H1 (cell line): ENCODE data around the gene S100A8. TPM values are rescaled to one million over a fixed set of nuclear protein-coding genes. Genes with fewer than 3 reads are reported as not detected.

ENCODE experiments used
- CTCF ChIA-PET: fragments of 300-600 bp; sonication (Branson Sonifier 250); formaldehyde crosslinking; loops from one replicate; lab custom pipeline; 2021; ENCODE audit not compliant: partially characterized antibody; lab: Charles Lee
- POLR2A ChIA-PET: fragments of 300-600 bp; sonication (Branson Sonifier 250); formaldehyde crosslinking; loops from one replicate; lab custom pipeline; 2021; ENCODE audit warnings: inconsistent platforms; ENCODE audit not compliant: partially characterized antibody; lab: Charles Lee
- DNase-seq, 2 experiments: peaks; one replicate each; pipeline versions ENCODE4 v3.0.0 to v3.0.0-alpha.2; 2010 to 2022; ENCODE audit warnings: low spot score in 2 of 2, low read depth in 1 of 2, mixed read lengths in 1 of 2
- FAIRE-seq: peaks from 2 replicates; lab custom pipeline; 2011; peaks lifted over from hg19 to GRCh38; lab: Jason Lieb, UNC
- H2AFZ ChIP-seq: 2 replicates; pipeline ENCODE4 v1.8.1; 2012; ENCODE audit warnings: low read length, inconsistent platforms
- H2AK5ac ChIP-seq: 2 replicates; pipeline ENCODE4 v1.6.1; 2013; ENCODE audit warnings: low read depth, low read length
- H2BK120ac ChIP-seq: replicated peaks from 2 replicates; pipeline ENCODE3; 2013; ENCODE audit warnings: low read depth, low read length, inconsistent platforms
- H2BK12ac ChIP-seq: 2 replicates; pipeline ENCODE4 v1.6.1; 2013; ENCODE audit warnings: low read depth, low read length
- H2BK15ac ChIP-seq: 2 replicates; pipeline ENCODE4 v1.6.1; 2013; ENCODE audit warnings: low read length
- H2BK20ac ChIP-seq: 2 replicates; pipeline ENCODE4 v1.6.1; 2013; ENCODE audit warnings: low read length
- H2BK5ac ChIP-seq: 2 replicates; pipeline ENCODE4 v1.6.1; 2013; ENCODE audit warnings: low read depth, low read length
- H3K14ac ChIP-seq: 2 replicates; pipeline ENCODE4 v1.6.1; 2013; ENCODE audit warnings: inconsistent platforms; ENCODE audit not compliant: insufficient read length
- H3K18ac ChIP-seq: 2 replicates; pipeline ENCODE4 v1.6.1; 2013; ENCODE audit warnings: low read length; ENCODE audit errors: extremely low read depth
- H3K23ac ChIP-seq: 2 replicates; pipeline ENCODE4 v1.6.1; 2013; ENCODE audit warnings: inconsistent platforms; ENCODE audit not compliant: insufficient read length
- H3K23me2 ChIP-seq: 2 replicates; pipeline ENCODE4 v1.6.1; 2013; ENCODE audit warnings: low read depth, low read length
- H3K27ac ChIP-seq: 2 replicates; pipeline ENCODE4 v1.6.1; 2011; ENCODE audit warnings: low read depth, low read length, inconsistent platforms
- H3K27me3 ChIP-seq, 4 experiments: replicated peaks in 1 of 4; 1 replicate in 1 of 4; 2 replicates in 3 of 4; pipeline versions ENCODE4 v1.6.1 to v1.8.1; 2011 to 2013; ENCODE audit warnings: low read length in 3 of 4, mild to moderate bottlenecking in 3 of 4, inconsistent platforms in 2 of 4, mixed read lengths in 2 of 4, moderate library complexity in 1 of 4; ENCODE audit not compliant: control insufficient read depth in 3 of 4, insufficient read depth in 3 of 4; ENCODE audit errors: extremely low read depth in 1 of 4
- H3K36me3 ChIP-seq, 4 experiments: 2 replicates each; pipeline versions ENCODE4 v1.6.1 to v1.8.1; 2011 to 2013; ENCODE audit warnings: mild to moderate bottlenecking in 4 of 4, low read length in 3 of 4, moderate library complexity in 2 of 4, control low read depth in 1 of 4, inconsistent platforms in 1 of 4; ENCODE audit not compliant: insufficient read depth in 4 of 4, control insufficient read depth in 2 of 4
- H3K4ac ChIP-seq: replicated peaks from 2 replicates; pipeline ENCODE3; 2013; ENCODE audit warnings: low read length, low read depth, mixed read lengths, inconsistent platforms; ENCODE audit not compliant: insufficient read length
- H3K4me1 ChIP-seq, 4 experiments: replicated peaks in 1 of 4; 1 replicate in 1 of 4; 2 replicates in 3 of 4; pipeline versions ENCODE4 v1.6.1 to v1.8.1; 2011 to 2013; ENCODE audit warnings: low read length in 3 of 4, inconsistent platforms in 2 of 4, mixed read lengths in 1 of 4; ENCODE audit not compliant: insufficient read depth in 4 of 4, control insufficient read depth in 3 of 4
- H3K4me2 ChIP-seq, 2 experiments: 2 replicates each; pipeline versions ENCODE4 v1.6.1 to v1.8.1; 2011 to 2013; ENCODE audit warnings: low read depth in 2 of 2, low read length in 2 of 2, control low read depth in 1 of 2, inconsistent platforms in 1 of 2, mild to moderate bottlenecking in 1 of 2; ENCODE audit not compliant: insufficient read depth in 1 of 2
- H3K4me3 ChIP-seq, 4 experiments: fragments of 200-600, 300-600 bp in 1 of 4; sonication (generic), shearing (Covaris generic), sonication (Bioruptor Twin) in 1 of 4; 2 replicates each; pipeline versions ENCODE4 v1.5.1 to v1.8.1; 2011 to 2016; ENCODE audit warnings: low read length in 4 of 4, low read depth in 3 of 4, control low read depth in 2 of 4, inconsistent platforms in 2 of 4, mild to moderate bottlenecking in 2 of 4, mixed read lengths in 1 of 4, moderate library complexity in 1 of 4; ENCODE audit not compliant: insufficient read depth in 2 of 4; ENCODE audit errors: extremely low read depth in 1 of 4
- H3K56ac ChIP-seq: replicated peaks from 2 replicates; pipeline ENCODE3; 2013; ENCODE audit warnings: low read depth, mild to moderate bottlenecking, mixed read lengths, low read length, inconsistent platforms; ENCODE audit not compliant: insufficient read length
- H3K79me1 ChIP-seq: 2 replicates; pipeline ENCODE4 v1.6.1; 2013; ENCODE audit warnings: low read depth, low read length, control low read depth
- H3K79me2 ChIP-seq, 2 experiments: 2 replicates each; pipeline versions ENCODE4 v1.6.1 to v1.8.1; 2012 to 2013; ENCODE audit warnings: low read length in 2 of 2, mild to moderate bottlenecking in 2 of 2, inconsistent platforms in 1 of 2; ENCODE audit not compliant: insufficient read depth in 2 of 2, control insufficient read depth in 1 of 2
- H3K9ac ChIP-seq, 4 experiments: replicated peaks in 1 of 4; 1 replicate in 1 of 4; 2 replicates in 3 of 4; pipeline versions ENCODE4 v1.6.1 to v1.8.1; 2011 to 2013; ENCODE audit warnings: low read depth in 3 of 4, low read length in 3 of 4, control low read depth in 2 of 4, mild to moderate bottlenecking in 2 of 4, moderate library complexity in 2 of 4, inconsistent platforms in 1 of 4; ENCODE audit errors: extremely low read depth in 1 of 4
- H3K9me3 ChIP-seq, 2 experiments: 2 replicates each; pipeline versions ENCODE4 v1.6.1 to v1.8.1; 2012 to 2013; ENCODE audit warnings: mild to moderate bottlenecking in 2 of 2, moderate library complexity in 2 of 2, control low read depth in 1 of 2, inconsistent platforms in 1 of 2, low read depth in 1 of 2, low read length in 1 of 2, mixed read lengths in 1 of 2; ENCODE audit not compliant: insufficient read depth in 2 of 2
- H4K20me1 ChIP-seq, 2 experiments: replicated peaks in 1 of 2; 2 replicates each; pipeline versions ENCODE3 to v1.8.1; 2011 to 2013; ENCODE audit warnings: inconsistent platforms in 2 of 2, low read length in 2 of 2, mild to moderate bottlenecking in 1 of 2; ENCODE audit not compliant: insufficient read depth in 2 of 2, control insufficient read depth in 1 of 2
- H4K5ac ChIP-seq: 2 replicates; pipeline ENCODE4 v1.6.1; 2013; ENCODE audit warnings: low read length, low read depth, mixed read lengths, inconsistent platforms; ENCODE audit not compliant: insufficient read length
- H4K8ac ChIP-seq: 2 replicates; pipeline ENCODE4 v1.8.0; 2013; ENCODE audit warnings: mild to moderate bottlenecking, moderate library complexity, low read length, inconsistent platforms; ENCODE audit not compliant: insufficient read depth; ENCODE audit errors: extremely low read depth
- H4K91ac ChIP-seq: replicated peaks from 2 replicates; pipeline ENCODE3; 2013; ENCODE audit warnings: low read length, mixed read lengths, inconsistent platforms; ENCODE audit not compliant: insufficient read length
- ASH2L ChIP-seq: fragments of 200-600, 300-600 bp; sonication (generic); IDR thresholded peaks from one replicate; pipeline ENCODE4 v1.7.1; 2017; ENCODE audit warnings: low read length
- CBX5 ChIP-seq: fragments of 300-800, 300-1000 bp; sonication (generic); IDR thresholded peaks from 2 replicates; pipeline ENCODE4 v1.7.1; 2016; ENCODE audit warnings: antibody characterized with exemption, low read length, low read depth
- CHD1 ChIP-seq: IDR thresholded peaks from 2 replicates; pipeline ENCODE4 v1.6.1; 2012; ENCODE audit warnings: low read depth, low read length, improper control_type of control experiment
- EGR1 ChIP-seq: IDR thresholded peaks from 2 replicates; pipeline ENCODE4 v1.6.1; 2011; ENCODE audit warnings: low read depth, low read length, borderline replicate concordance
- EZH2 ChIP-seq: fragments of 200-600 bp; sonication (generic); IDR thresholded peaks from 2 replicates; pipeline ENCODE4 v1.7.1; 2012; ENCODE audit warnings: low read depth, mild to moderate bottlenecking, moderate library complexity, low read length, inconsistent platforms; ENCODE audit not compliant: severe bottlenecking
- GABPA ChIP-seq: IDR thresholded peaks from 2 replicates; pipeline ENCODE4 v1.6.1; 2011; ENCODE audit warnings: mild to moderate bottlenecking, low read length, moderate library complexity, borderline replicate concordance; ENCODE audit not compliant: insufficient read depth
- GTF2F1 ChIP-seq: IDR thresholded peaks from 2 replicates; pipeline ENCODE4 v1.6.1; 2012; ENCODE audit warnings: low read depth, low read length, improper control_type of control experiment, borderline replicate concordance
- JUND ChIP-seq: IDR thresholded peaks from 2 replicates; pipeline ENCODE4 v1.6.1; 2011; ENCODE audit warnings: mild to moderate bottlenecking, improper control_type of control experiment, low read length
- MAFK ChIP-seq: IDR thresholded peaks from 2 replicates; pipeline ENCODE4 v1.6.1; 2012; ENCODE audit warnings: low read depth, mild to moderate bottlenecking, improper control_type of control experiment, low read length
- NRF1 ChIP-seq: IDR thresholded peaks from 2 replicates; pipeline ENCODE4 v1.6.1; 2011; ENCODE audit warnings: mild to moderate bottlenecking, low read depth, low read length, improper control_type of control experiment
- POLR2A ChIP-seq, 2 experiments: IDR thresholded peaks; 1 replicate in 1 of 2; 2 replicates in 1 of 2; pipeline ENCODE4 v1.6.1; 2011; ENCODE audit warnings: low read depth in 2 of 2, low read length in 2 of 2, mild to moderate bottlenecking in 2 of 2; ENCODE audit errors: control extremely low read depth in 1 of 2
- POU5F1 ChIP-seq: IDR thresholded peaks from 2 replicates; pipeline ENCODE4 v1.6.1; 2011; ENCODE audit warnings: low read depth, mild to moderate bottlenecking, low read length, moderate library complexity
- RBBP5 ChIP-seq: IDR thresholded peaks from 2 replicates; pipeline ENCODE4 v1.7.1; 2012; ENCODE audit warnings: low read depth, mild to moderate bottlenecking, inconsistent platforms, low read length, moderate library complexity, borderline replicate concordance
- RFX5 ChIP-seq: IDR thresholded peaks from 2 replicates; pipeline ENCODE4 v1.6.1; 2011; ENCODE audit warnings: low read depth, low read length, improper control_type of control experiment, borderline replicate concordance
- SIRT6 ChIP-seq: IDR thresholded peaks from one replicate; pipeline ENCODE4 v1.7.1; 2012; ENCODE audit warnings: low read length, inconsistent platforms
- SP4 ChIP-seq: IDR thresholded peaks from 2 replicates; pipeline ENCODE4 v1.6.1; 2012; ENCODE audit warnings: low read length, inconsistent platforms
- polyA plus RNA-seq, 7 experiments: library from polyadenylated mRNA; depleted of rRNA in 3 of 7; stranded (reverse) in 5 of 7; unstranded in 2 of 7; fragments of >200 nt in 5 of 7; fragments of 200-250 nt in 2 of 7; gene quantifications; 1 replicate in 5 of 7; 2 replicates in 1 of 7; 4 replicates in 1 of 7; pipeline versions ENCODE4 v1.2.1 to v1.2.3, GENCODE V29; 2011 to 2013; ENCODE audit warnings: missing spikeins in 2 of 7, mixed read lengths in 2 of 7
- total RNA-seq: library from RNA; stranded (reverse); fragmentation: NEBNext Ultra II Directional; extraction: Animal tissue kit (Norgen Biotek cat#: 25700); gene quantifications from 2 replicates; pipeline ENCODE4 v1.2.1, GENCODE V29; 2021
- TF ChIP-seq, protein P1 (sequence below): IDR thresholded peaks from 2 replicates; pipeline ENCODE4 v1.6.1; 2012; ENCODE audit warnings: inconsistent platforms

The S100A8 gene
- total and polyA plus RNA-seq, 2 of the 8 experiments (the other 6 are each of a cell fraction or from before 2014, with no cell fraction given), result not detected

DNA sequence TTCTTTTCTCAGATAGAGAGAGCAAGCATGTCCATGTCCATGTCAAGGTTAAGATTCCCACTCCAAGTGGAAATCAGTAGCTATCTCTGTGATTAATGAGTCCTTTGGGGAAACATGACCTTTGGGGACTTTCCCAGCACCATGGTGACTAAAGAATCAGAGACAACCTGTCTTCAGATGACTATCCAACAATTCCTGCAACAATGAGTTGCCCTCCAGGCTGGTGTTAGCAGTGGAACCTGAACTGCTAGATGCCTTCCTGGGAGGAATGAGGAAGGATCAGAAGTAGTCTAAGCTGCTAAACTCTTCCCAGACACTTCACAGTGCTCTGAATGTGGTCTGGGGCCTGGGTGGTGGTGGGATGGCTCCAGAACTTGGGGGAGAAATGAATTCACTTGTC lies 26.7 kb downstream of the S100A8 start:
- H3K9me3 ChIP-seq, result no peaks in the 10 kb centered on the region
- no peaks in the 10 kb centered on the region; the same call in 1 of the 2 replicates for H3K23me2 ChIP-seq
- H3K4ac ChIP-seq, result no peak overlapping the region
- CTCF ChIA-PET, result interaction anchor here (0.9 to 2.2 kb wide), 5 partner anchors 9 to 165 kb away, joined by 3 to 15 read pairs (median 4); no protein-coding TSS in a partner anchor
- DNase-seq (no peak), FAIRE-seq (no peak)
- no peak overlapping the region for H2BK15ac ChIP-seq
- H3K23ac ChIP-seq, result no peak overlapping the region
- H2BK20ac ChIP-seq, result no peak overlapping the region
- POLR2A ChIA-PET, result no interaction called here
- no peaks in the 10 kb centered on the region for H3K27me3 ChIP-seq
- TF ChIP-seq EZH2 (no peak), SP4 (no peak), GTF2F1 (no peak), RBBP5 (no peak), POU5F1 (no peak), CBX5 (no peak), NRF1 (no peak), MAFK (no peak), RFX5 (no peak), CHD1 (no peak), POLR2A (IDR thresholded peaks at IDR 0.05; ENCODE audit: control extremely low read depth in 1 of 2, low read depth in 2 of 2, low read length in 2 of 2) (no peak), GABPA (no peak), JUND (no peak), SIRT6 (no peak), ASH2L (no peak), EGR1 (no peak)
- TF ChIP-seq, protein P1, sequence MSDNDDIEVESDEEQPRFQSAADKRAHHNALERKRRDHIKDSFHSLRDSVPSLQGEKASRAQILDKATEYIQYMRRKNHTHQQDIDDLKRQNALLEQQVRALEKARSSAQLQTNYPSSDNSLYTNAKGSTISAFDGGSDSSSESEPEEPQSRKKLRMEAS, result no peak
- no peak overlapping the region for H3K9ac ChIP-seq
- H3K56ac ChIP-seq, result no peak overlapping the region
- H4K91ac ChIP-seq, result no peak overlapping the region
- H2BK12ac ChIP-seq, result no peak overlapping the region
- no peak overlapping the region for H3K18ac ChIP-seq
- H3K4me3 ChIP-seq, result no peak overlapping the region
- no peaks in the 10 kb centered on the region for H3K4me1 ChIP-seq
- H3K27ac ChIP-seq, result no peak overlapping the region
- H3K14ac ChIP-seq, result no peak overlapping the region
- H3K79me1 ChIP-seq, result no peaks in the 10 kb centered on the region
- no peak overlapping the region for H2BK5ac ChIP-seq
- no peak overlapping the region for H4K5ac ChIP-seq
- no peaks in the 10 kb centered on the region for H3K79me2 ChIP-seq
- no peak overlapping the region for H2AK5ac ChIP-seq
- no peak overlapping the region for H4K8ac ChIP-seq
- H2BK120ac ChIP-seq, result no peak overlapping the region
- H3K36me3 ChIP-seq, result no peaks in the 10 kb centered on the region
- no peaks in the 10 kb centered on the region for H4K20me1 ChIP-seq
- no peak overlapping the region for H2AFZ ChIP-seq
- no peak overlapping the region for H3K4me2 ChIP-seq
